B cell (primary cell): ENCODE results near the gene SNCAIP. TPM values are rescaled to one million over a fixed set of nuclear protein-coding genes. Genes with fewer than 3 reads are reported as not detected.

Experiments used
- ATAC-seq: fragments of 200-7000 bp; cut with Tn5 transposase; one replicate; pipeline ENCODE4 v1.10.0; 2021; ENCODE audit warnings: low read depth, mild to moderate bottlenecking, moderate number of reproducible peaks, moderate library complexity
- CTCF ChIA-PET: fragments of 350-600 bp; sonication (Branson Sonifier 250); formaldehyde crosslinking; loops from one replicate; lab custom pipeline; 2021; ENCODE audit warnings: antibody characterized with exemption, inconsistent platforms; lab: Charles Lee
- POLR2A ChIA-PET: fragments of 350-600 bp; sonication (Branson Sonifier 250); formaldehyde crosslinking; loops from one replicate; lab custom pipeline; 2021; ENCODE audit warnings: antibody characterized with exemption; lab: Charles Lee
- DNase-seq: peaks from one replicate; pipeline ENCODE4 v3.0.0; 2013
- H2AFZ ChIP-seq: 2 replicates; pipeline ENCODE4 v1.6.1; 2012; ENCODE audit warnings: mild to moderate bottlenecking, low read depth, low read length; ENCODE audit not compliant: insufficient read depth, poor library complexity, severe bottlenecking
- H3K27ac ChIP-seq, 2 donors: 1 replicate in 1 of 2; 2 replicates in 1 of 2; pipeline ENCODE4 v1.5.1; 2012 to 2013; ENCODE audit warnings: low read length in 2 of 2, mild to moderate bottlenecking in 2 of 2, moderate library complexity in 1 of 2
- H3K27me3 ChIP-seq, 4 experiments: fragments of 200-600 bp in 1 of 4; sonication (generic) in 1 of 4; replicated peaks in 1 of 4; 1 replicate in 2 of 4; 2 replicates in 2 of 4; pipeline versions ENCODE4 v1.6.1 to v1.7.0; 2013 to 2016; ENCODE audit warnings: low read length in 3 of 4, mild to moderate bottlenecking in 2 of 4, mixed read lengths in 1 of 4, moderate library complexity in 1 of 4; ENCODE audit not compliant: insufficient read depth in 4 of 4, control insufficient read depth in 3 of 4; ENCODE audit errors: control extremely low read depth in 1 of 4
- H3K36me3 ChIP-seq, 2 experiments: replicated peaks in 1 of 2; 1 replicate in 1 of 2; 2 replicates in 1 of 2; pipeline versions ENCODE4 v1.6.1 to v1.7.1; 2013; ENCODE audit warnings: low read length in 1 of 2; ENCODE audit not compliant: insufficient read depth in 2 of 2, control insufficient read depth in 1 of 2; ENCODE audit errors: control extremely low read depth in 1 of 2, extremely low read depth in 1 of 2
- H3K4me1 ChIP-seq, 2 donors: fragments of 200-600 bp in 1 of 2; sonication (generic) in 1 of 2; 1 replicate in 1 of 2; 2 replicates in 1 of 2; pipeline versions ENCODE4 v1.5.1 to v1.6.1; 2013 to 2017; ENCODE audit warnings: low read length in 2 of 2; ENCODE audit not compliant: control insufficient read depth in 2 of 2, insufficient read depth in 2 of 2
- H3K4me2 ChIP-seq: replicated peaks from 2 replicates; pipeline ENCODE3; 2012; ENCODE audit warnings: mild to moderate bottlenecking, low read depth, low read length; ENCODE audit not compliant: poor library complexity, severe bottlenecking
- H3K4me3 ChIP-seq, 5 experiments: fragments of 200-600 bp in 1 of 5; sonication (generic) in 1 of 5; 1 replicate in 3 of 5; 2 replicates in 2 of 5; pipeline versions ENCODE4 v1.5.1 to v1.7.0; 2011 to 2016; ENCODE audit warnings: low read length in 4 of 5, mild to moderate bottlenecking in 4 of 5, low read depth in 2 of 5, control low read depth in 1 of 5, moderate library complexity in 1 of 5; ENCODE audit not compliant: insufficient read depth in 1 of 5; ENCODE audit errors: control extremely low read depth in 1 of 5, extremely low read depth in 1 of 5
- H3K79me2 ChIP-seq: fragments of 200-600 bp; sonication (generic); one replicate; pipeline ENCODE4 v1.6.0; 2016; ENCODE audit warnings: low read length; ENCODE audit not compliant: control insufficient read depth, insufficient read depth
- H3K9ac ChIP-seq: fragments of 200-600 bp; sonication (generic); 2 replicates; pipeline ENCODE4 v1.6.1; 2017; ENCODE audit warnings: mild to moderate bottlenecking, low read length, moderate library complexity
- H3K9me3 ChIP-seq, 3 donors: one replicate each; pipeline versions ENCODE4 v1.6.1 to v1.7.1; 2013; ENCODE audit warnings: low read length in 2 of 3; ENCODE audit not compliant: control insufficient read depth in 2 of 3, insufficient read depth in 1 of 3; ENCODE audit errors: control extremely low read depth in 1 of 3
- H4K20me1 ChIP-seq: 2 replicates; pipeline ENCODE4 v1.6.0; 2012; ENCODE audit warnings: mild to moderate bottlenecking, low read length; ENCODE audit not compliant: insufficient read depth, control insufficient read depth, poor library complexity, severe bottlenecking
- H3K27ac Mint-ChIP-seq: one replicate; pipeline ENCODE4 v1.8.0; 2021; ENCODE audit warnings: mixed read lengths
- H3K27me3 Mint-ChIP-seq: one replicate; pipeline ENCODE4 v1.8.0; 2021; ENCODE audit warnings: mixed read lengths
- H3K4me1 Mint-ChIP-seq: one replicate; pipeline ENCODE4 v1.8.0; 2021; ENCODE audit warnings: mixed read lengths
- H3K4me3 Mint-ChIP-seq: one replicate; pipeline ENCODE4 v1.8.0; 2021; ENCODE audit warnings: mixed read lengths
- H3K9me3 Mint-ChIP-seq: one replicate; pipeline ENCODE4 v1.8.0; 2022; ENCODE audit warnings: mixed read lengths; ENCODE audit not compliant: insufficient read depth
- EZH2 ChIP-seq: IDR thresholded peaks from 2 replicates; pipeline ENCODE4 v1.6.1; 2012; ENCODE audit warnings: borderline replicate concordance, low read depth, mild to moderate bottlenecking, moderate library complexity, low read length; ENCODE audit not compliant: insufficient read depth, poor library complexity, severe bottlenecking
- WGBS: methylation state at CpG from one replicate; pipeline ENCODE4 v1.1.5; 2013; ENCODE audit warnings: missing lambda C conversion rate; ENCODE audit not compliant: insufficient coverage; 5-methylcytosine and 5-hydroxymethylcytosine counted together
- intact Hi-C: fragments of 100-400 bp; cut with micrococcal nuclease; formaldehyde crosslinking; loops from one replicate; pipeline ENCODE4 v1.10.0; 2022
- polyA plus RNA-seq: library from polyadenylated mRNA; depleted of rRNA; stranded (reverse); fragments of >200 nt; gene quantifications from 2 replicates; pipeline ENCODE4 v1.2.3, GENCODE V29; 2012
- total RNA-seq, 2 donors: library from RNA; stranded (reverse); fragments of 120-200 nt in 1 of 2; gene quantifications; 1 replicate in 1 of 2; 2 replicates in 1 of 2; pipeline versions ENCODE4 v1.2.3 to v1.2.4, GENCODE V29; 2013 to 2022
- TF ChIP-seq, protein P1 (sequence below): fragments of 200-600 bp; IDR thresholded peaks from one replicate; pipeline ENCODE4 v1.8.0; 2022; ENCODE audit warnings: antibody characterized with exemption, mild to moderate bottlenecking

Gene SNCAIP
- total and polyA plus RNA-seq, 2 donors (not counting 1 experiment from before 2014, with no cell fraction given) = not detected

- no peak overlapping the region for H3K9ac ChIP-seq
- H3K79me2 ChIP-seq = no peaks in the 10 kb centered on the region
- no peaks in the 10 kb centered on the region for H3K9me3 ChIP-seq
- no peak for TF ChIP-seq EZH2
- TF ChIP-seq, protein P1, sequence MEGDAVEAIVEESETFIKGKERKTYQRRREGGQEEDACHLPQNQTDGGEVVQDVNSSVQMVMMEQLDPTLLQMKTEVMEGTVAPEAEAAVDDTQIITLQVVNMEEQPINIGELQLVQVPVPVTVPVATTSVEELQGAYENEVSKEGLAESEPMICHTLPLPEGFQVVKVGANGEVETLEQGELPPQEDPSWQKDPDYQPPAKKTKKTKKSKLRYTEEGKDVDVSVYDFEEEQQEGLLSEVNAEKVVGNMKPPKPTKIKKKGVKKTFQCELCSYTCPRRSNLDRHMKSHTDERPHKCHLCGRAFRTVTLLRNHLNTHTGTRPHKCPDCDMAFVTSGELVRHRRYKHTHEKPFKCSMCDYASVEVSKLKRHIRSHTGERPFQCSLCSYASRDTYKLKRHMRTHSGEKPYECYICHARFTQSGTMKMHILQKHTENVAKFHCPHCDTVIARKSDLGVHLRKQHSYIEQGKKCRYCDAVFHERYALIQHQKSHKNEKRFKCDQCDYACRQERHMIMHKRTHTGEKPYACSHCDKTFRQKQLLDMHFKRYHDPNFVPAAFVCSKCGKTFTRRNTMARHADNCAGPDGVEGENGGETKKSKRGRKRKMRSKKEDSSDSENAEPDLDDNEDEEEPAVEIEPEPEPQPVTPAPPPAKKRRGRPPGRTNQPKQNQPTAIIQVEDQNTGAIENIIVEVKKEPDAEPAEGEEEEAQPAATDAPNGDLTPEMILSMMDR = no peak
- H3K36me3 ChIP-seq = no peaks in the 10 kb centered on the region
- H3K4me1 ChIP-seq = no peaks in the 10 kb centered on the region
- H3K27me3 ChIP-seq = no peaks in the 10 kb centered on the region
- ChIA-PET CTCF (no interaction called here), POLR2A (no interaction called here)
- Mint-ChIP-seq H3K27me3 (peaks cover 9% of the 10 kb centered on the region), H3K9me3 (no peaks in the 10 kb centered on the region), H3K4me3 (no peak overlapping the region), H3K4me1 (no peaks in the 10 kb centered on the region), H3K27ac (no peak overlapping the region)
- H3K27ac ChIP-seq = no peak overlapping the region
- no peak overlapping the region for H2AFZ ChIP-seq
- WGBS = 92% methylated on average over 3 of the region's 3 CpGs
- ATAC-seq = no peak
- no peak for DNase-seq
- intact Hi-C loops = no loop called here
- H3K4me2 ChIP-seq = no peak overlapping the region
- H3K4me3 ChIP-seq = no peak overlapping the region
- H4K20me1 ChIP-seq = no peaks in the 10 kb centered on the region
Measured at GRCh38 chr5:122366501-122366900, 54.5 kb downstream of the SNCAIP start.

DNA sequence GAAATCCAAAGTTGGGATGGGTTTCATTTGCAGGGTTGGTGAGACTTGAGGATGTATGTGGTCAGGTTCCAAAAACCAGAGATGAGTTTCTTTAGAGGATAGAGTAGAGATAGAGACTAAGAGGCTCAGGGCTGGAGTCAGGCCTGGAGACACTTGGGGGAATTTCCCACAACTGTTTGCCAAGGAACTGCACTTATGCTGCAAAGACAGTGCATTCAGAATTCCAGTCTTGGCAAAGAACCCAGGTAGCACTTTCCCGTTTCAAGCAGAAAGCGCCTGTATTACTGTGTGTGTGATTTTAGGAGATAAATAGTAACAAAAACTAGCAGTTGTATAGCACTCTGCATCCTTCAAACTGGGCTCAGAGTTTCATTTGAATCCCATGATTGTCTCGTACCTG lies 55.4 kb downstream of the SNCAIP start:
- no peak for ATAC-seq
- no peaks in the 10 kb centered on the region for H3K27me3 ChIP-seq
- no peaks in the 10 kb centered on the region for H3K79me2 ChIP-seq
- Mint-ChIP-seq H3K27me3 (peaks cover under 1% of the 10 kb centered on the region), H3K27ac (no peak overlapping the region), H3K4me1 (no peaks in the 10 kb centered on the region), H3K4me3 (no peak overlapping the region), H3K9me3 (no peaks in the 10 kb centered on the region)
- H3K27ac ChIP-seq = no peak overlapping the region
- TF ChIP-seq, protein P1 = no peak
- no peak for TF ChIP-seq EZH2
- intact Hi-C loops = no loop called here
- DNase-seq = no peak
- no CpG with 5 or more reads among the region's 3 CpGs for WGBS
- no peak overlapping the region for H3K4me2 ChIP-seq
- H3K9me3 ChIP-seq = no peaks in the 10 kb centered on the region
- H3K4me1 ChIP-seq = no peaks in the 10 kb centered on the region
- ChIA-PET CTCF (no interaction called here), POLR2A (no interaction called here)
- H2AFZ ChIP-seq = no peak overlapping the region
- no peak overlapping the region for H3K9ac ChIP-seq
- no peaks in the 10 kb centered on the region for H3K36me3 ChIP-seq
- H3K4me3 ChIP-seq = no peak overlapping the region
- no peaks in the 10 kb centered on the region for H4K20me1 ChIP-seq
